Esophagus squamous epithelium (tissue), 5 donors: ENCODE data around the gene TRIM47. TPM values are rescaled to one million over a fixed set of nuclear protein-coding genes. Genes with fewer than 3 reads are reported as not detected.

Experiments
- DNase-seq: peaks from one replicate; lab custom pipeline; 2025; lab: John Stamatoyannopoulos, UW
- H3K27ac ChIP-seq, 4 donors: fragments of 200-600 bp; sonication (generic); one replicate each; pipeline ENCODE4 v1.5.1; 2016 to 2019; ENCODE audit warnings: mild to moderate bottlenecking in 1 of 4
- H3K27me3 ChIP-seq, 4 donors: fragments of 200-600 bp; sonication (generic); 1 replicate in 3 of 4; 2 replicates in 1 of 4; pipeline versions ENCODE4 v1.5.1 to v1.6.0; 2017 to 2021; ENCODE audit warnings: antibody characterized with exemption in 1 of 4
- H3K36me3 ChIP-seq, 3 donors: fragments of 200-600 bp; sonication (generic); one replicate each; pipeline ENCODE4 v1.5.1; 2016 to 2019
- H3K4me1 ChIP-seq, 3 donors: fragments of 200-600 bp; sonication (generic); one replicate each; pipeline ENCODE4 v1.5.1; 2017 to 2019
- H3K4me3 ChIP-seq, 4 donors: fragments of 200-600 bp; sonication (generic); 1 replicate in 3 of 4; 2 replicates in 1 of 4; pipeline ENCODE4 v1.5.1; 2016 to 2019; ENCODE audit warnings: mild to moderate bottlenecking in 2 of 4, moderate library complexity in 1 of 4
- H3K9me3 ChIP-seq, 3 donors: fragments of 200-600 bp; sonication (generic); one replicate each; pipeline ENCODE4 v1.5.1; 2016 to 2019
- POLR2A ChIP-seq, 4 donors: fragments of 450-650 bp; IDR thresholded peaks; one replicate each; pipeline ENCODE4 v1.6.1; 2017; ENCODE audit warnings: antibody characterized with exemption in 4 of 4, mild to moderate bottlenecking in 4 of 4, moderate library complexity in 3 of 4
- WGBS, 2 donors: methylation state at CpG; one replicate each; pipeline ENCODE4 v1.1.5; 2018; 5-methylcytosine and 5-hydroxymethylcytosine counted together
- intact Hi-C: fragments of 100-400 bp; cut with DNase I; formaldehyde crosslinking; loops from one replicate; pipeline ENCODE4 v1.15.0; 2022
- total RNA-seq, 4 donors: library from RNA; depleted of rRNA; stranded (reverse); fragments of >200 nt; gene quantifications; one replicate each; pipeline ENCODE4 v1.1.0, GENCODE V29; 2016
- TF ChIP-seq, protein P1 (sequence below), 6 experiments: fragments of 450-650 bp in 4 of 6; fragments of 200-600 bp in 2 of 6; sonication (generic) in 2 of 6; IDR thresholded peaks; one replicate each; pipeline ENCODE4 v1.5.1; 2016 to 2019; ENCODE audit warnings: antibody characterized with exemption in 6 of 6, mild to moderate bottlenecking in 4 of 6, moderate library complexity in 4 of 6
- donor health status: DM: yes; HTN: yes; CAD: no.

The TRIM47 gene
- total RNA-seq, 4 donors from 2014 or later, result 19.5 to 33.4 (median 25.5) TPM

DNA sequence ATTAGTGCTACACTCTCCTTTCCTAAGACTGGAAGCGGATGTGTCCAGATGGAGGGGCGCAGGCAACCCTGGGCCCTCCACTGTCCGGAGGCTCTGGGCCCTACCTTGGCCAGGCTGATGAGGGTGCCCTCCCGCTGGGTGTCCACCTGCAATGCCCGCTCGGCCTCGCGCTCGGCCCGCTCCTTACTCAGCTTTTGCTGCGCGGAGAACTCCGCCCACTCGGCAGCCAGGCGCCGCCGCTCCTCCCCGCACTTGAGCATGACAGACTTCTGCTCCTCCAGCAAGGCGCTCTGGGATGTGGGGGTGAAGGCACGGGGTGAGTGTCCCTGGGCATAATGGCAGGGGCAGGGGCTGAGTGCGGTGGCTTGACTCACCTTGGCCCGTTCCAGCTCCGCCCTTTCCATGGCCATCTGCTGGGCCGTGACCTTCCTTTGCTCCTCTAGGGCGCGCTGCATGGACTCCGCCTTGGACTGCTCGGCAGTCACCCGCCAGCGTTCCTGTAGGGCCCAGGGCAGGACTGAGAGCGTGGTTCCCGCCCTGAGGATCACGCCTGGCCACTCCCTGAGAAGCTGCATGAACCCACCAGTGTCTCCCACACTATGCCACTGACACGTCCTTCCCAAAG lies 36.4 kb upstream of the TRIM47 start:
- peaks cover 4 to 73% (median 6%) of the 10 kb centered on the region in 3 donors for H3K36me3 ChIP-seq

DNA sequence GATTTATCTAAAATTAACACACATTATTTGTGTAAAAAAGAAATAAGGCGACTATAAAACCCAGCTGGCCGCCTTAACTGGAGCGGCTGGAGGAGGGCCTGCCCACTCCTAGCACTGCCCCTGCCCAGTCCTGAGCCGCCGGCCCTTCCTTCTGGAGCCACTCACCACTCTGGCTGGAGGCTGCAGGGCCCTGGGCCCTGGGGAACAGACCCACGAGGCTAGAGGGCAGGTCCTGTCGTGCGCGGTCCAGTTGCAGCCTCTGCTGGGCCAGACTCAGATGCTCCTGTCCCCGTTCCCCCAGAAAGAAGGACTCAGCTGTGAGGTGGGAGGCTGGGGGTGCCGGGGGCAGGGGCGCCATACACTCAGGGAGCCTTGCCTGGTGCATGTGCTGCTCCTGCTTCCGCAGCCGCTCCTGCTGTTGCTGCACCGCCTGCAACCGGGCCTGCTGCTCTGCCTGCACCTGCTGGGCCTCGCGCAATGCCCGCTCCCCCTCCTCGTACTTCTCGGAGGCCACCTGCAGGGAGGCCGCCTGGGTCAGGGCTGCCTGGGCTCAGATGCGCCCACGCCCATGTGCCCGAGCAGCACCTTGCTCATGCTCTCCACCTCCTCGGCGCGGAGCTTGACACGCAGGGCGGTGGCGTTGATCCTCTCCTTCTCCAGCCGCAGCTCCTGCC lies 35.3 kb upstream of the TRIM47 start:
- peaks cover 9 to 45% (median 15%) of the 10 kb centered on the region in 3 donors for H3K4me1 ChIP-seq
- WGBS, 2 donors, result 89 to 95% methylated on average over 8 to 15 of the region's 32 CpGs
- intact Hi-C loops, result no loop called here
- DNase-seq, result no peak
- TF ChIP-seq, protein P1, sequence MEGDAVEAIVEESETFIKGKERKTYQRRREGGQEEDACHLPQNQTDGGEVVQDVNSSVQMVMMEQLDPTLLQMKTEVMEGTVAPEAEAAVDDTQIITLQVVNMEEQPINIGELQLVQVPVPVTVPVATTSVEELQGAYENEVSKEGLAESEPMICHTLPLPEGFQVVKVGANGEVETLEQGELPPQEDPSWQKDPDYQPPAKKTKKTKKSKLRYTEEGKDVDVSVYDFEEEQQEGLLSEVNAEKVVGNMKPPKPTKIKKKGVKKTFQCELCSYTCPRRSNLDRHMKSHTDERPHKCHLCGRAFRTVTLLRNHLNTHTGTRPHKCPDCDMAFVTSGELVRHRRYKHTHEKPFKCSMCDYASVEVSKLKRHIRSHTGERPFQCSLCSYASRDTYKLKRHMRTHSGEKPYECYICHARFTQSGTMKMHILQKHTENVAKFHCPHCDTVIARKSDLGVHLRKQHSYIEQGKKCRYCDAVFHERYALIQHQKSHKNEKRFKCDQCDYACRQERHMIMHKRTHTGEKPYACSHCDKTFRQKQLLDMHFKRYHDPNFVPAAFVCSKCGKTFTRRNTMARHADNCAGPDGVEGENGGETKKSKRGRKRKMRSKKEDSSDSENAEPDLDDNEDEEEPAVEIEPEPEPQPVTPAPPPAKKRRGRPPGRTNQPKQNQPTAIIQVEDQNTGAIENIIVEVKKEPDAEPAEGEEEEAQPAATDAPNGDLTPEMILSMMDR (IDR thresholded peaks at IDR 0.05), result no peak
- TF ChIP-seq POLR2A (IDR thresholded peaks at IDR 0.05), result no peak
- H3K4me3 ChIP-seq, result no peak overlapping the region
- H3K27me3 ChIP-seq, result no peaks in the 10 kb centered on the region
- H3K36me3 ChIP-seq, result peaks cover 4 to 63% (median 6%) of the 10 kb centered on the region in 3 donors
- no peaks in the 10 kb centered on the region for H3K9me3 ChIP-seq
- H3K27ac ChIP-seq, result no peak overlapping the region

More for the DNA sequence above, 36.4 kb upstream of the TRIM47 start:
- Histone ChIP-seq H3K4me1 (peaks cover 9 to 34% (median 9%) of the 10 kb centered on the region in 3 donors), H3K27ac (no peak overlapping the region), H3K27me3 (no peaks in the 10 kb centered on the region), H3K4me3 (no peak overlapping the region), H3K9me3 (no peaks in the 10 kb centered on the region)
- WGBS, 2 donors, result 85 to 100% methylated on average over 5 to 11 of the region's 34 CpGs
- TF ChIP-seq, protein P1 (IDR thresholded peaks at IDR 0.05), result no peak
- TF ChIP-seq POLR2A (IDR thresholded peaks at IDR 0.05), result no peak
- intact Hi-C loops, result no loop called here
- DNase-seq, result no peak

DNA sequence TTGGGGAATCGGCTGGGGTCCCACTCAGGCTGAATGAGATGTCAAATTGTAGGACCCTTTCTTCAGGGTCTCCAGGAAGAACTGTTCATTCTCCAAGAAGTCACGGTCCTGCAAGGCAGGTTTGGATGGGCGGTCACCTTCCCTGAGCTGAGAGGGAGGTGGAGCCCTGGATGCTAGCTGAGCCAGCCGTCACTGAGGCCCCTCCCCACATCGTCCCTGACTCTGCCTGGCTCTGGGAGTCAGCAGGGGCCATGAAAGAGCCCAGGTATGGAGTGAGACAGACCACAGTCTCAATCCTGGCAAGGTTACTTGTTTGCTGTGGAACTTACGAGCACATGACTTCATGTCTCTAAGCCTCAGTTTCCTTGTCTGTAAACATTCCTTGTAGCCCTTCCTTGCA lies 32.3 kb upstream of the TRIM47 start:
- intact Hi-C loops, result no loop called here
- Histone ChIP-seq H3K4me3 (no peak overlapping the region), H3K9me3 (no peaks in the 10 kb centered on the region), H3K27ac (peak overlapping the region; percentile 24 to 80 (median 70)), H3K4me1 (peaks cover 15 to 67% (median 16%) of the 10 kb centered on the region in 3 donors), H3K36me3 (peaks cover 4 to 35% (median 6%) of the 10 kb centered on the region in 3 donors), H3K27me3 (no peaks in the 10 kb centered on the region)
- no peak for TF ChIP-seq POLR2A (IDR thresholded peaks at IDR 0.05)
- TF ChIP-seq, protein P1 (IDR thresholded peaks at IDR 0.05), result no peak
- 42 to 100% methylated on average over 1 to 3 of the region's 6 CpGs for WGBS, 2 donors
- DNase-seq, result no peak

DNA sequence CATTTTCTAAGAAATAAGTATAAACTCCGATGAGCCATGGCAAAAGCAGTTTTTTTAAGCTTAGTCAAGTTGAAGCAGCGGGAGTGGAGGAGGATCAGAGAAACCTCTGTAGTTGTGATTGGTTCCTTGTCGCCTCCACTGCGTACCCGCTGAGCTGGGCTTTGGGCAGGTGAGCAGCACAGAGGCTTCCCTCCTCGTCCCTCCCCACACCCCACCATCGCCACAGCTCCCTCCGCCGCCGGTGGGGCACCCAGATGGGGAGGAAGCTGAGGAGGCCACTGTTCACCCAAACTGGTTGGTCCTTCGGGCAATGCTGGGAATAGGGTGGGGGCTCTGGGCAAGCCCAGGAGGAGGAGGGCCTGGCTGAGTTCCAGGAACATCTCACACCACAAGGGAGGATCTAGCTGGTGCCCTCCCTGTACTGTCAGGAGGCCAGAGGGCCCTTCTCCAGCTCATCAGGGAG lies 31.5 kb upstream of the TRIM47 start:
- DNase-seq, result no peak
- Histone ChIP-seq H3K4me1 (peaks cover 15 to 74% (median 23%) of the 10 kb centered on the region in 3 donors), H3K36me3 (peaks cover 4 to 29% (median 6%) of the 10 kb centered on the region in 3 donors), H3K9me3 (no peaks in the 10 kb centered on the region), H3K27ac (peak overlapping the region; percentile 24 to 80 (median 70)), H3K4me3 (no peak overlapping the region), H3K27me3 (no peaks in the 10 kb centered on the region)
- TF ChIP-seq POLR2A (IDR thresholded peaks at IDR 0.05), result no peak
- TF ChIP-seq, protein P1 (IDR thresholded peaks at IDR 0.05), result no peak
- intact Hi-C loops, result loop anchor here (5.0 kb wide), 1 partner anchor 97 kb away; no protein-coding TSS in a partner anchor
- 36 to 42% methylated on average over 9 to 11 of the region's 11 CpGs for WGBS, 2 donors
